HepG2 (cell line): ENCODE results near the gene CATSPERE. TPM values are rescaled to one million over a fixed set of nuclear protein-coding genes. Genes with fewer than 3 reads are reported as not detected.

ENCODE experiments used
- AGO2 ChIP-seq: fragments of 200-400 bp; formaldehyde crosslinking; optimal IDR thresholded peaks from 2 replicates; pipeline ENCODE3; 2017; ENCODE audit warnings: mild to moderate bottlenecking, low read depth, low read length, moderate library complexity
- ARID4A ChIP-seq: sonication (generic); formaldehyde crosslinking; IDR thresholded peaks from 2 replicates; pipeline ENCODE4 v1.5.0; 2020; ENCODE audit warnings: mild to moderate bottlenecking, missing genetic modification reagents, borderline replicate concordance
- CSRNP1 ChIP-seq: sonication (generic); formaldehyde crosslinking; IDR thresholded peaks from 2 replicates; pipeline ENCODE4 v1.8.1; 2023; ENCODE audit warnings: mild to moderate bottlenecking, missing genetic modification reagents
- DNMT3B ChIP-seq: conservative IDR thresholded peaks from 2 replicates; pipeline ENCODE4 v1.6.1; 2016; ENCODE audit warnings: missing biosample characterization, control low read depth
- EP300 ChIP-seq, 3 experiments: sonication (generic) in 1 of 3; formaldehyde crosslinking in 1 of 3; IDR thresholded peaks; 2 replicates each; pipeline versions ENCODE4 v1.5.1 to v1.6.1; 2011 to 2020; ENCODE audit warnings: low read depth in 2 of 3, low read length in 2 of 3, borderline replicate concordance in 1 of 3, improper control_type of control experiment in 1 of 3, mild to moderate bottlenecking in 1 of 3, missing genetic modification reagents in 1 of 3, moderate library complexity in 1 of 3
- FOXA3 ChIP-seq: IDR thresholded peaks from 2 replicates; pipeline ENCODE4 v1.6.1; 2016; ENCODE audit warnings: missing genetic modification reagents, missing compliant biosample characterization
- HNF1B ChIP-seq: sonication (generic); formaldehyde crosslinking; IDR thresholded peaks from 2 replicates; pipeline ENCODE4 v1.5.1; 2020; ENCODE audit warnings: mild to moderate bottlenecking, moderate library complexity, missing genetic modification reagents
- HOXD1 ChIP-seq: sonication (generic); formaldehyde crosslinking; IDR thresholded peaks from 2 replicates; pipeline ENCODE4 v1.5.0; 2020; ENCODE audit warnings: missing genetic modification reagents
- KMT2B ChIP-seq: IDR thresholded peaks from 2 replicates; pipeline ENCODE4 v1.6.1; 2016; ENCODE audit warnings: missing genetic modification reagents, missing compliant biosample characterization
- MYPOP ChIP-seq: sonication (generic); formaldehyde crosslinking; IDR thresholded peaks from 2 replicates; pipeline ENCODE4 v1.8.1; 2023; ENCODE audit warnings: mild to moderate bottlenecking, moderate library complexity, missing genetic modification reagents
- SMARCC2 ChIP-seq: fragments of 450-650 bp; IDR thresholded peaks from 2 replicates; pipeline ENCODE4 v1.6.1; 2017; ENCODE audit warnings: antibody characterized with exemption, mild to moderate bottlenecking
- SSRP1 ChIP-seq: IDR thresholded peaks from 2 replicates; pipeline ENCODE4 v1.6.1; 2016; ENCODE audit warnings: control low read depth
- THAP11 ChIP-seq: IDR thresholded peaks from 2 replicates; pipeline ENCODE4 v1.6.1; 2016; ENCODE audit warnings: missing biosample characterization, missing genetic modification reagents
- THAP7 ChIP-seq: sonication (generic); formaldehyde crosslinking; IDR thresholded peaks from 2 replicates; pipeline ENCODE4 v1.8.1; 2023; ENCODE audit warnings: mild to moderate bottlenecking, missing genetic modification reagents
- ZFP90 ChIP-seq: sonication (generic); formaldehyde crosslinking; IDR thresholded peaks from 2 replicates; pipeline ENCODE4 v1.8.0; 2022; ENCODE audit warnings: missing genetic modification reagents, mild to moderate bottlenecking, inconsistent platforms, borderline replicate concordance
- ZMAT5 ChIP-seq: sonication (generic); formaldehyde crosslinking; IDR thresholded peaks from 2 replicates; pipeline ENCODE4 v1.5.0; 2020; ENCODE audit warnings: mild to moderate bottlenecking, low read depth, missing genetic modification reagents, borderline replicate concordance
- ZNF20 ChIP-seq: sonication (generic); formaldehyde crosslinking; IDR thresholded peaks from 2 replicates; pipeline ENCODE4 v1.4.0; 2020; ENCODE audit warnings: mild to moderate bottlenecking, moderate library complexity, missing genetic modification reagents
- ZNF709 ChIP-seq: sonication (generic); formaldehyde crosslinking; IDR thresholded peaks from 2 replicates; pipeline ENCODE4 v1.5.0; 2020; ENCODE audit warnings: mild to moderate bottlenecking, missing genetic modification reagents
- ZSCAN31 ChIP-seq: sonication (generic); formaldehyde crosslinking; IDR thresholded peaks from 2 replicates; pipeline ENCODE4 v1.5.0; 2020; ENCODE audit warnings: low read depth, mild to moderate bottlenecking, missing genetic modification reagents
- polyA plus RNA-seq, 8 experiments: library from polyadenylated mRNA; depleted of rRNA in 3 of 8; stranded (reverse) in 7 of 8; unstranded in 1 of 8; fragments of >200 nt; fragmentation: Illumina TruSeq in 4 of 8; extraction: Trizol in 4 of 8; gene quantifications; 2 replicates each; pipeline versions ENCODE4 v1.2.1 to v1.2.3, GENCODE V29; 2011 to 2016; ENCODE audit warnings: low read depth in 4 of 8, missing spikeins in 1 of 8, mixed read lengths in 1 of 8; ENCODE audit not compliant: insufficient read depth in 1 of 8
- total RNA-seq, 5 experiments: library from RNA; depleted of rRNA; stranded (reverse); fragments of >200 nt; fragmentation: Illumina TruSeq; extraction: Trizol; gene quantifications; 2 replicates each; pipeline ENCODE4 v1.2.3, GENCODE V29; 2016; ENCODE audit warnings: low read depth in 1 of 5

Gene CATSPERE
- total and polyA plus RNA-seq, 2 of the 13 experiments (the other 11 are each of a cell fraction or from before 2014, with no cell fraction given) = 0.34 to 0.51 TPM

- 0 out of 2 replicates have a peak, but pooled peaks have one; percentile 10 for TF ChIP-seq ZNF20
- no peak for TF ChIP-seq SSRP1 (CRISPR knock-in tag)
- no peak for TF ChIP-seq HNF1B
- no peak for TF ChIP-seq AGO2
- TF ChIP-seq ZNF709 (CRISPR knock-in tag) = 0 out of 2 replicates have a peak, but pooled peaks have one; percentile 16
- TF ChIP-seq THAP11 (CRISPR knock-in tag) = 0 out of 2 replicates have a peak, but pooled peaks have one; percentile 14
- no peak for TF ChIP-seq HOXD1 (CRISPR knock-in tag)
- TF ChIP-seq KMT2B (CRISPR knock-in tag) = no peak; the same call in 1 of the 2 replicates
- TF ChIP-seq FOXA3 (CRISPR knock-in tag) = no peak
- no peak for TF ChIP-seq ZMAT5 (CRISPR knock-in tag)
- 0 out of 2 replicates have a peak, but pooled peaks have one; percentile 15 for TF ChIP-seq ZSCAN31 (CRISPR knock-in tag)
- TF ChIP-seq SMARCC2 = no peak
- 0 out of 2 replicates have a peak, but pooled peaks have one; percentile 4 for TF ChIP-seq ZFP90 (CRISPR knock-in tag)
- no peak for TF ChIP-seq DNMT3B (CRISPR knock-in tag)
- no peak for TF ChIP-seq ARID4A (CRISPR knock-in tag)
- TF ChIP-seq THAP7 (CRISPR knock-in tag) = no peak
- 0 out of 2 replicates have a peak, but pooled peaks have one; percentile 4 for TF ChIP-seq CSRNP1
- 0 out of 2 replicates have a peak, but pooled peaks have one; percentile 5 for TF ChIP-seq MYPOP
- TF ChIP-seq EP300 (IDR thresholded peaks at IDR 0.05; ENCODE audit: low read depth in 2 of 2, low read length in 2 of 2) = no peak
- TF ChIP-seq EP300 (CRISPR knock-in tag; IDR thresholded peaks at IDR 0.05; ENCODE audit: borderline replicate concordance) = no peak
Measured at GRCh38 chr1:244653439-244654107, 192.5 kb downstream of the CATSPERE start (continued).
